Skin of body (tissue), 2 donors: ENCODE measurements around the gene CTDSPL2. TPM values are rescaled to one million over a fixed set of nuclear protein-coding genes. Genes with fewer than 3 reads are reported as not detected.
A peak's percentile ranks its signal among the peaks of the same experiment; 100 is the strongest.
"Not testable (repeated sequence)": the region's sequence is repeated elsewhere in the genome, so short reads cannot be mapped to it uniquely, and the experiment has no call there.

ENCODE experiments used
- DNase-seq: peaks from one replicate; lab custom pipeline; 2025; lab: John Stamatoyannopoulos, UW
- total RNA-seq: library from RNA; depleted of rRNA; stranded (reverse); fragments of >200 nt; gene quantifications from one replicate; pipeline ENCODE4 v1.2.3, GENCODE V29; 2014

Gene CTDSPL2
- 103 TPM for total RNA-seq

DNA sequence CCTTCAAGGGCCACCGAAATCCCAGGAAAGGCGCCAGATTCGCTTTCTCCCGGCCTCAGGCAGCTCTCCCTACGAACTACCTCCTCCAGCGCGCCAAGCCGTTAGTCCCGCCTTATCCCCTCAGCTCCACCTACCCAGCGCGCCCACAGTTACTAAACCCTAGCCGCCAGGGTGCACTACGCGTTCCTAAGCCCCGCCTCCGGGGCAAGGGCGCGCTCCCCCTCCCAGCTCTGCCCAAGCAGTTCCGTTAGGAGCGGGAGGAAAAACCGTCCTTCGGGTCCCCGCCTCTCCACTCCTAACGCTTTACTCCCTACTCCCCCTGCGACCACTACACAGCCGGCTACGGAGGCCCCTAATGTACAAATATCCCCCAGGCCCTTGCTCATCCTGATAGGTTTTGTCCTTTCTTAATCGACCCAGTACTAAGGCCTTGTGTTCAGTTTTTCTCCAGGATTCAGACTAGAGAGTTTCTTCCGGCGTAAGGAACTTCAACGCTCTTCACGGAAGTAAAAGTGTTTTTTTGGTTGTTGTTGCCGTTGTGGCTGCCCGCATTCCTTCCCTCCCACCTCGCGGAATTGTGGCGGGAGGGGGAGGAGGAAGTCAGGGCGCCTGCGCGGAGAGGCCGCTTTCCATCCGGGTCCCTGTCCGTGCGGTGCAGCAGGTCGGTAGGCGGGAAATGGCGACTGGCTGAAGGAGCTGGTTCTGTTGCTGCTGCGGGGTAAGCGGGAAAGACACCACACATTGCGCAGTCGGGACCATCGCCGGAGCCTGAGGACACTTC, at the start of gene CTDSPL2:
Gene CTDSPL2 (plus strand): TSS at position 655 of the 781 bp plus-strand sequence. CDS start 31,386 bp downstream, outside the sequence.
- DNase-seq, result peak; percentile 99

DNA sequence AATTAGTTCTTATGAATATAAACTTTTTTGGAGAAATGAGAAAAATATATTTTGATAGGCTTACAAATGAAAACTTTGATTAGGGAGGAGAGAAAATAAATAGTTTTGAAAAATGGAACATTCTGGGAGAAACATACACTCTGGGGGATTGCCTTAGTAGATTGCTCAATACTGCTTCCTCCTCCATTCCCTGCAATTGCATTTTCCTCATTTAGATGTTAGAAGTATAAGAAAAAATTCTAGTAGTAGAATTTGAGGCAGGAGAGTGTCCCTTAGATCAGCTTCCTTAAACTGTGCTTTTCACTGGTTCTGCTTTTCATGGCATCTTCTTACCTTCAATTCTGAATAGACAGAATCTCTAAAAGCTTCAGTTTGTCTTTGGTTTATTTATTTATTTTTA, 46.2 kb upstream of the CTDSPL2 start:
- DNase-seq, result no peak

DNA sequence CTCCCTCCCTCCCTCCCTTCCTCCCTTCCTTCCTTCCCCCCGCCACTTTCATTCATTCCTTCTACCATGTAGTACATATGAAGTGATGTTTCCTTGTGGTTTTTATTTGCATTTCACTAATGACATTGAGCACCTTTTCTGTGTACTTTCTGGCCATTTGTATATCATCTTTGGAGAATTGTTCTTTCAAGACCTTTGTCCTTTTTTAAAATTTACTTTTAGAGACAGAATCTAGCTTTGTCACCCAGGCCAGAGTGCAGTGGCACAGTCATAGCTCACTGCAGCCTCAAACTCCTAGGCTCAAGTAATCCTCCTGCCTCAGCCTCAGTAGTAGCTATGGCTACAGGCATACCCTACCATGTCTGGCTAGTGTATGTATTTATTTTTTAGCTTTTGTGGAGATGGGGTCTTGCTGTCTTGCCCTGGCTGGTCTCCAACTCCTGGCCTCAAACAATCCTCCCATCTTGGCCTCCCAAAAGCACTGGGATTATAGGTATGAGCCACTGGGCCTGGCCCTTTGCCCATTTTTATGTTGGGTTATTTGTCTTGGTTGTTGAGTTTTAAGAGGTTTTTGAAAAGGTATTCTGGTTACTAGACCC, 42.0 kb upstream of the CTDSPL2 start:
- no peak for DNase-seq

DNA sequence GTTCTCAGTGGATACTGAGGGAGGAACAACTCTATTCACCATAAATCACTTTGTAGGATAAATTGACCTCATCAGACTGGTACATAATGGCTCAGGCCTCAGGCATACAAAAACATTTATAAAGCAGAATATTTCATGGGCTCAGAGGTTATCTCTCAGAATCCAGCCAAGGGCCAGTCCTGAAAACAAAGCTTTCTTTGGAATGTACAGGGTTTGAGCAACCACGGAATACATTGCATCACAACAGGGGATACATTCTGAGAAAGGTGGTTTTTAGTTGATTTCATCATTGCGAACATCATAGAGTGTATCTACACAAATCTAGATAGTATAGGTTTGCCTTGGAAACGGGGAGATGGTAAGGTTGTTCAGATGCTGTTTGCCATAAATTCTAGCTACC, 33.4 kb upstream of the CTDSPL2 start:
- DNase-seq, result no peak

DNA sequence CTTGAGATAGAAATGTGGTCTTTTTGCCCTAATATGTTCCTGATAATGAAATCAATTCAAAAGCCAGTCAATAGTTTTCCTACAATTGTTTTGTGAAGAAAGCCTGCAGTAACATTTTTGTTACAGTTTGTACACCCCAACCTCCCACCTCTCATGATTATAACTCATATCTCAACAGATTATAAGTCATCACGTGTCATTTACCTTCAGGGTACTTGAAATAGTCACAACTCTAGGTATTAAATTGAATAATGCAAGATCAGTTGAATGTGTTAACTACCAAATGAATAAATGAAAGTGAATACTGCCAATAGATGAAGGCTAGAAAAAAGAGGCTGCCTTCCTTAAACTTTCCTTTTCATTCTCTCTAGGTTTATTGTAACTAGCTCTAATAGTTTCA, 32.9 kb upstream of the CTDSPL2 start:
- no peak for DNase-seq

DNA sequence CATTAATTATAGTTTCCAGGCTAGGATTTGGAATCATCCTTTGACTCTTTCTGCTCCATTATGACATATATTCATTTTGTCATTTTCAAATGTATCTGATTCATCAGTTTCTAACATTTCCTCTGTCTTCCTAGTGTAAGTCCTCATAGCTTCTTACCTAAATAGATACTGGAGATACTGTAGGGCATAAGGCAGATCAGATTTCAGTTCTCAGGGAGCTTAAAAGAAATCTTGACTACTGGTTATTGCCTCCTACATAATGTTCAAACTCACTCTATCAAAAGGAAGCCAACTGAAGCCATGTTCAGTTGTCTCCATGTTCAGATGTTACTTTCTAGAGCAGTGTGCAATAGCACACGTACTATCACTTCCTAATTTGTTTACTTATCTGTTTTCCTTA, 29.6 kb upstream of the CTDSPL2 start:
- DNase-seq, result no peak

DNA sequence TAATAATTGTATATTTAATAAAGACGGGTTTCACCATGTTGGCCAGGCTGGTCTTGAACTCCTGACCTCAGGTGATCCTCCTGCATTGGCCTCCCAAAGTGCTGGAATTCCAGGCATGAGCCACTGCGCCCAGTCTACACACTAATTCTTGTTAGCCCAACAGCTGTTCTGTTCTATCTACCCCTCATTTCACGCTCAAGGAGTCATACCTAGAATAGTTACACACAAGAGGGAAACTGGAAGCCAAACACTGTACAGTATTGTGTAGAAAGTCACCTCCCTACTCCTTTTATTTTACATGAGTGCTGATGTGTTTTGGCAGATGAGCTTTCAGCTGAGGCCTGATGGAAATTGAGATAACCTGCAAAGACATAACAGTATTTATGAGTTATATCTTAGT, 13.4 kb upstream of the CTDSPL2 start:
- no peak for DNase-seq

DNA sequence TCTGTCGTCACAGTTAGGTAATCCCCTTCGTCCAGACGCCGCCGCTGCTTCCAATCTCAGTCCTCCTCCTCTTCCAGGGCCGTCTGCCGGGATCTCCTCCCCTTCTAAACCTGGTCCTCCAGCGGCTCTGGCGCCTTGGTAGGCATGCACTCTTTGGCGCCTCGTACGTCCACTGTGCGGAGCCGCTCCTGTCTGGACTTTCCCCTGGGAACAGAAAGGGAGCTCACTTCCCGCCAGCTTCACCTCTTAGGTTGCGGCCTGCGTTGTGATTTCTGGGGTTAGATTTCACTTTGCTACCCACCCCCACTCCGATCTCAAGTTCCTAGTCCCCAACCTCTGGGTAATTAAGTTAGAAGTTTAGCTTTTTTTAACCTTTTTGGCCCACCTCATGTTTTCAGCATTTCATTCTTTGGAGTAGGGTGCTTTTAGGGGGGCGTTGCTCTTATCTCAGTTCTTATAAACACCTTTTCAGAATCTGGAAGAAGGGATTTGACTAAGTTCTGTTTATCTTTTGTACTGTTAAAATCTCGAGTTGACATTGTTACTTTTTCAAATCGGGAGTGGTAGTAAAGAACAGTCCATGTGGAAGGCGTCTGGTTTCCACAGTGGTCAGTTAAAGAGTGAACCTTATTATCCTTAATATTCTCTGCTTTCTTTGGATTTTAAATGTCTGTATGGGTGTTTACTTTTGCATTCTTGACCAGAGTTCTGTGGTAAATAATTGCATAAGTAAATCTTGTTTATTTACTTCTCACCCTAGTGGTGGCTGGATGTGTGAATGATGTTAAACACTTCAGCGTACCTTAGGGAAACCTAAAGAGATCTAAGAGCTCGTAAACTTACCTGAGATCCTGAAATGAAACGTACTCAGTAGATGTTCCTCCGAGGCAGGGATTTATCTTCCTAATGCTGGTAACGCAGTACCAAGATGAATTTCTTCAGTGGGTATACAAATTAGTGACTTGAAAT, 611 bp downstream of the CTDSPL2 start:
- DNase-seq, result peak; percentile 69

DNA sequence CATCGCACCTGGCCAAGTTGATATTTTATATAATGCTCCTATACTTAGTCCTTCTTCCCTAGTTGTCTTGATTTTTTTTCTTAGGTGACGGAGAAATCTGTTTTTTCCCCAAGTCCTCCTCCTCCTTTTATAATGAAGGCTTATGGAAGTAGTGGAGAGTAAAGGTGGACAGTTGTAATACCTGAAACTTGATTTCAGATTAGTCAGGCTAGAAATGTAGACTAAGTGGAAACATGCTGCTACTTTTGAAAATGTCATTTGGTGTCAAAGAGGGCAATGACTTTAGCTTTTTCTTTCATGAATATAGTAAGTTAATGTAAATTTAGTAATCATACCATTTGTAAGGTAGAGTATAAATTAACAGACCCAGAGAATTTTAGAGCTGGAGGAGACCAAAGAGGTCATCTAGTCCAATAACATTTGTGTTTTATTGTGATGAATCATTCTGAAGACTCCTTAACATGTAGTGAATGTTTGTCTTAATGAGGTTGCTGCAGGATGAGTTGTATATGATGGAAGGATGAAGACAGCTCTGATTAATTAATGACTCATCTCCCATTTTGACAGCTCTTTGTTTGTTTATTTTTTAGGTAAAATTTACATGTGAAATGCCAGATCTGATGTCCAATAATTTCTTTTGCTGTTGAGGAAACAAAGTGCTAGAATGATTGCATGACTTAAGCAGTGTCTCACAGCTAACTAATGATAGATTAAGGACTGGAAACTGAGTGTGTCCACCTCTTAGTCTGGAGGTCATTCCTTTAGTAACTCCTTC, 8.7 kb downstream of the CTDSPL2 start:
- DNase-seq, result no peak

DNA sequence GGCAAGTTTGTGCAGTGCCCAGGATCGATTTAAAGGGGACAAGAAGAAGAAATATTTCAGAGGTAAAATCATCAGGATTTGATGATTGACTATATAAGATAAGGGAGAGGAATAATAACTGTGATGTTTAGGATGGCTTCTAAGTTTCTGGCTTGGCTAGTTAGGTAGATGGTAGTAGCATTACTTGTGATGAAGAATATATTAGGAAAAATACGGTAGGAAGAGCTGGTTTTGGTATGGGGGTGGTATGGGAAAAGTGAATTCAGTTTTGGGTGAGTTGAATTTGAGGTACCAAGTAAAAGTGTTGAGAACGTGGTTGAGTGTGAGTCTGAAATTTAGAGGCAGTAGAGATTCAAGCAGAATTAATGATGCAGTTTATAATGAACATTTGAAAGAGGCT, 11.0 kb downstream of the CTDSPL2 start:
- no peak for DNase-seq

DNA sequence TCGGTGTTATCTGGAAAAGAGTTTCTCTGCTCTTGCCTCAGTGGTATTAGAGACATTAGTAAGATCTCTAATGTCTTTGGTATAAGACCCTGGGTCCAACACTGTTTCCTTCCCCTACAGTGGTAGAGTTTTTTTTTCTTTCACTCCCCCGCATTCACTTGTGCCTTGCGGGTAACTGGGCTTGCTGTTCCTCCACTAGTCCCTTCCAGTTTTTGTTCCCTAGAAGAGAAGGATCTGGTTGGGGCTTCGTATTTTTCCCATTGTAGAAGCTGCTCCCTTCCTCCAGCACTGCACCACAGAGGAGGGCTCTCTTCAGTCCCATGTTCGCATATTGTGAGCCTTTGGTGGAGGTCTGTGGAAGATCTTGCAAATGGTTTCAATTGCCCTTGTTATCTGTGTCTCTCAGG, 13.7 kb downstream of the CTDSPL2 start:
- DNase-seq, result no peak

DNA sequence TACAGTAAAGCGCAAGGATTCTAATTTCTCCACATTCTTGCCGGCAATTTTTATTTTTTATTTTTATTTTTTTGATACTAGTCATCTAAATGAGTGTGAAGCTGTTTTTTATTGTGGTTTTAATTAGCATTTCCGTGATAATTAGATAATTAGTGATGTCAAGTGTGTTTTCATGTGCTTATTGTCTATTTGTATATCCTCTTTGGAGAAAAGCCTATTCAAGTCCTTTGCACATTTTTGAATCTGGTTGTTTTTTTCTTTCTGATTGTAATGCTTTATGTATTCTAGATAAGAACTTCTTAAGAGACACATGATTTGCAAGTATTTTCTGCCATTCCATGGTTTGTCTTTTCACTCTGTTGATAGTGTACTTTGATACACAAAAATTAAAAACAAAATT, 16.1 kb downstream of the CTDSPL2 start:
- DNase-seq, result no peak

DNA sequence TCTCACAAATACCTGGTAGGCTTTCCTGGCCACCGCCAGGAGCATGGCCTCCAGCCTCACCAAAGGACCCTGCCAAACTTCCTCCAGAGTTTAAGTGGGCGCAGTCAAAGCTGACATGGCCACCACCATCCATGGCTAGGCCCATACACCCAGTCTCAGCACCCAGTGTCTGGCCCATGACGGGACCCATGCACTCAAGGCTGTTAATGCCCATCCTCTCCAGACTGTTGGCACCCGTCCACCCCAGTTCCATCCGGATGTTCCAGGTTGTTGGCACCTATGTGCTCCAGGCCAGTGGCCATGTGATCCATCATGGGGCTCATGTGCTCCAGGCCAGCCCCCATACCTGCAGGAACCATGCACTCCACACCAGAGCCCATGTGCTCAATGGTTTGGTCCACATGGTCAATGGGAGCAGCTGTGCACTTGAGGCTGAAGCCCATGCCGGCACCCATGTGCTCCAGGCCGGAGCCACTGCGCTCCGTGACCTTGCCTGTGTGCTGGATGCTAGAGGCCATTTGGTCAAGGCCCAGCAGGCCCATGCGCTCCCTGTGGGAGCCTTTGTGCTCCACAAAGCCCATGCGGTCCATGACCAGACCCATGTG, 20.4 kb downstream of the CTDSPL2 start:
- no peak for DNase-seq

DNA sequence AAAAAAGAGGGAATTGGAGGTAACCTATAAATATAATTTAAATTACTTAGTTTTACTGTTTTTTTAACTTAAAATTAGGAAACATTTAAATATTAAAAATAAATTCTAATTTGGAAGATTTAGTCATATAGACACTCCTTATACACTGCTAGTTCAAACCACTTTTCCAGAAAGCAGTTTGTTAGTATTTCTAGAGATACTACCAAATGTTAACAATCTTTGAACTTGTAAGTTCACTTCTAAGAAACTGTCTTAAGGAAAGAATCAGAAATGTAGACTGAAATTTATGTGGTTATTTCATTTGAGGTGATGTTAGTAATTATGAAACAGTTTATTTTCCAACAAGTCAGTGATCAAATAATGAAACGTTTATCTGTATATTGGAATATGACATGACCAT, 22.7 kb downstream of the CTDSPL2 start:
- no peak for DNase-seq

DNA sequence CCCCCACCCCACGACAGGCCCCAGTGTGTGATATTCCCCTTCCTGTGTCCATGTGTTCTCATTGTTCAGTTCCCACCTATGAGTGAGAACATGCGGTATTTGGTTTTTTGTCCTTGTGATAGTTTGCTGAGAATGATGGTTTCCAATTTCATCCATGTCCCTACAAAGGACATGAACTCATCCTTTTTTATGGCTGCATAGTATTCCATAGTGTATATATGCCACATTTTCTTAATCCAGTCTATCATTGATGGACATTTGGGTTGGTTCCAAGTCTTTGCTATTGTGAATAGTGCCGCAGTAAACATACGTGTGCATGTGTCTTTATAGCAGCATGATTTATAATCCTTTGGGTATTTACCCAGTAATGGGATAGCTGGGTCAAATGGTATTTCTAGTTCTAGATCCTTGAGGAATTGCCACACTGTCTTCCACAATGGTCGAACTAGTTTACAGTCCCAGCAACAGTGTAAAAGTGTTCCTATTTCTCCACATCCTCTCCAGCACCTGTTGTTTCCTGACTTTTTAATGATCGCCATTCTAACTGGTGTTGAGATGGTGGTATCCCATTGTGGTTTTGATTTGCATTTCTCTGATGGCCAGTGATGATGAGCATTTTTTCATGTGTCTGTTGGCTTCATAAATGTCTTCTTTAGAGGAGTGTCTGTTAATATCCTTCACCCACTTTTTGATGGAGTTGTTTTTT, 26.3 kb downstream of the CTDSPL2 start:
- not testable (repeated sequence) for DNase-seq

DNA sequence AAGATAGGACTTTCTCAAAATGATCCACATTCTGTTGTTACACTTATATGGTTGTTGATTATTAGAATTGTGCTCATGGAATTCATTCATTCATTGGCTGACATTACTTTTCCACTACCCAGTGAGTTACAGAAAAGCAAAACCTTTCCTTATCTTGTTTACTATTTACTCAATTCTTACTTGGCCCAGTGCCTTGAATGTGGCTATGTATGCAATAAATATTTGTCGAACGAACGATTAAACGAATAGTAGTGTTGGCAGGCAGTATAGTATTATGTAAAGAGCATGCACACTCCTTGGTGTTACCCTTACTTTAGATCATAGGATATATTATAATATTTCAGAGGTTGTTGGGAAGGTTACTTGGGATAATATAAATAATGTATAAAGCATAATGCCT, 31.0 kb downstream of the CTDSPL2 start:
- DNase-seq, result no peak

DNA sequence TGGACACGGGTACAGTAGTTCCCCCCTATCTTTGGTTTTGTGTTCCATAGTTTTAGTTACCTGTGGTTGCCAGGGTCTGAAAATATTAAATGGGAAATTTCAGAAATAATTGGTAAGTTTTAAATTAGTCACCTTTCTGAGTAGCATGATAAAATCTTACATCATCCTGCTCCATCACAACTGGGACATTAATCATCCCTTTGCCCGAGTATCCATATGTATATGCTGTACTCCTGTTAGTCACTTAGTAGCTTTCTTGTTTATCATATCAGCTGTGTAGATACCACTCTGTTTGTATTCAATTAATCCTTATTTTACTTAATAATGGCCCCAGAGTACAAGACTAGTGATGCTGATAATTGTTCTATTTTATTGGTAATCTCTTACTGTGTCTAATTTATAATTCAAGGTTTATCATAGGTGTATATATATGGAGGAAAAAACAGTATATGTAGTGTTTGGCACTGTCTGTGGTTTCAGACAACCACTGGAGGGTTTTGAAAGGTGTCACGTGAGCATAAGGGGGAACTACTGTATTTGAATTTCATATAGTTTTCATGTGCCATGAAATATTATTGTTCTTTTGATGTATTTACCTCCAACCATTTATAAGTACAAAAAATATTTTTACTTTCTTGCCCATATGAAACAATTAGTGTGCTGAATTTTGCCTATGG, 41.4 kb downstream of the CTDSPL2 start:
- DNase-seq, result no peak

DNA sequence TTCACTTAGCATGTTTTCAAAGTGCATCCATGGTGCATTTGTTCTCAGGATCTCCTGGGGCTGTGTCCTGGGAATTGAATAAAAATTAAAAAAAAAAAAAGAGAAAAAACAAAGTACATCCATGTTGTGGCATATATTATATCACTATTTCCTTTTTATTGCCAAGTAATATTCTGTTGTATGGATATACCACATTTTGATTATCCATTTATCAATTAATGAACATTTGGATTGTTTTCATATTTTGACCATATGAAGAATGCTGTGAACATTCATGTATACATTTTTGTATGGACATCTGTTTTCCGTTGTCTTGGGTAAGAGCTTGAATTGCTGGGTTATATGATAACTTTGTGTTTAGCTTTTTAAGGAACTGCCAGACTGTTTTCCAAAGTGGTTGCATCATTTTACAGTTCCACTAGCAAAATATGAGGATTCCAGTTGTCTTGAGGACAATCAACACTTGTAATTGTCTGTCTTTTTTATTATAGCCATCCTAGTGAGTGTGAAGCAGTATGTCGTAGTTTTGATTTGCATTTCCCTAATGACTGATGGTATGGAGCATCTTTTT, 44.5 kb downstream of the CTDSPL2 start:
- DNase-seq, result no peak

DNA sequence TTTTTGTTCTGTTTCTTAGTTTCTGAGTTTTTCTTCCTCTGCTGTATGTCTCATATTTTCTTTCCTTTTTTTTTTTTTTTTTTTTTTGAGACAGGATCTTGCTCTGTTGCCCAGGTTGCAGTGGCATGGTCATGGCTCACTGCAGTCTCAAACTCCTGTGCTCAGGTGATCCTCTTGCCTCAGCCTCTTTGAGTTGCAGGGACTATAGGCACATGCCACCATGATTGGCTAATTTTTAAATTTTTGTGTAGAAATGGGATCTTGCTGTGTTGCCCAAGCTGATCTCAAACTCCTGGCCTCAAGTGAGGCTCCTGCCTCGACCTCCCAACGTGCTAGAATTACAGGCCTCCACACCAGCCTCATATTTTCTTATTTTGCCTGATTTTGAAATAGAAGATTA, 51.9 kb downstream of the CTDSPL2 start:
- no peak for DNase-seq
